ENCODE measurements around the gene IGSF3.
"Not testable (repeated sequence)": the region's sequence is repeated elsewhere in the genome, so short reads cannot be mapped to it uniquely, and the experiment has no call there.

GRCh38 chr1:116595065-116595840 is 72.3 kb downstream of the IGSF3 start:
- not testable (repeated sequence) for TF ChIP-seq POLR2A (IDR thresholded peaks at IDR 0.05); CTCF (IDR thresholded peaks at IDR 0.05 in 4 of 5, conservative IDR thresholded peaks at IDR 0.05 in 1 of 5)

Data from gastrocnemius medialis (tissue), 4 donors.